ENCODE data around the gene DHRSX.
"Not testable (repeated sequence)": the region's sequence is repeated elsewhere in the genome, so short reads cannot be mapped to it uniquely, and the experiment has no call there.

Gene DHRSX

DNA sequence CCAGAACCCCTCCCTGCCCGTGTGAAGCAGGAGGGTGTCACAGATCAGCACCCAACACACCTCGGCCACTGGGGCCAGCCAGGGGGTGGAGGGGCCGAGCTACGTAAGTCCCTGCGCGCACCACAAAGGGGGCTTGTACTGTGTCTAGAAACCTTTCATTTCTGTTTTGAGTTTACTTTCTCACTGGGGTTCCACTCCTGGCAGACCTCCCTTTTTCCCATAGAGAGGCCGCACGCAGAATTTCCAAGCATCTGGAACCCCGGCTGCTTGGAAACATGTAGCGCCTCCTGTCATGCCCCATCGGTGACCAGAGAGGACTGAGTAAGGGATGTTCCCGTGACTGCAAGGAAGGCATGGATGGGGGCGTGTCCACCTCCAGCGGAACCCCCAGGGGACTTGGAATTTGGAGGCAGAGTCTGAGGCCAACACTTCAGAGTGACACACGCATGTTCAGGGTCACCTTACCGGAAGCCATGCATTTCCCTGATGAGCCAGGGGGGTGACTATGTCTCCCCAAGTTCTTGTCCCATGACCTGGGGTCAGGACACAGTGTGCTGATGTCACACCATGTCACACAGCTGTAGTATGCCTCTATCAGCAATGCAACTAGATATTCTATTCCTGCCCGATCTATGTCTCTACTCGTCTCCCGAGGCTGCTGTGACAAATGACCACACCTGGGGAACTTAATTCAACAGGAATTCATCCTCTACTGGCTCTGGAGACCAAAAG is 105.3 kb downstream of the DHRSX start:
- DNase-seq (ENCODE audit: low read depth in 2 of 2): no peak

DNA sequence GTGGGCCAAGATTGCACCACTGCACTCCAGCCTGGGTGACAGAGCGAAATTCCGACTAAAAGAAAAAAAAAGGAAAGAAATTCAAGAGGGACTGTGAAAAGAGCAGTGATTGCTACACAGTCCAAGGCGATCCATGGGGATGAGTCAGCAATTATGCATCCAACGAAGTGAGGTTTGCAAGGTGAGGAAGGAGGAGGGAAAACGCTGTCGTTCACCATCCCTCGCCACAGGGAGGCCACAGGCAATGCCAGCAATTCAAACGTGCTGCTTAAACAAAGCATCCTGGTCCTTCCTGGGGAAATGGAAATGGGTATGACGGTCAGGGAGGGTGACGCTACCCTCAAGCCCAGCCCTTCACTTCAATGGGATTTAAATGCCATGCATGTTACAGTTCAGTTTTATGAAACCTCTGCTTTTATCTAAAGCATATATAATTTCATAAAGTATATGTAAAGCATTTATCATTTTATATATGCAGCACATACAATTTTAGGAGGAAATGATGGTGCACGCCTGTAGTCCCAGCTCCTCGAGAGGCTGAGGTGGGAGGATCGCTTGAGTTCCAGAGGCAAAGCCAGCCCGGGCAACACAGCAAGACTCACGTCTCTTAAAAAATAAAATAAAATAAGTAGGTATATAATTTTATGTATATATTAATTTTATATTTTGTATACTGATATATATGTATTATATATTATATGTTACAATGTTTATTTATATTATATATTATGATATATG is 108.7 kb downstream of the DHRSX start:
- no peak for DNase-seq (ENCODE audit: low read depth in 2 of 2)

DNA sequence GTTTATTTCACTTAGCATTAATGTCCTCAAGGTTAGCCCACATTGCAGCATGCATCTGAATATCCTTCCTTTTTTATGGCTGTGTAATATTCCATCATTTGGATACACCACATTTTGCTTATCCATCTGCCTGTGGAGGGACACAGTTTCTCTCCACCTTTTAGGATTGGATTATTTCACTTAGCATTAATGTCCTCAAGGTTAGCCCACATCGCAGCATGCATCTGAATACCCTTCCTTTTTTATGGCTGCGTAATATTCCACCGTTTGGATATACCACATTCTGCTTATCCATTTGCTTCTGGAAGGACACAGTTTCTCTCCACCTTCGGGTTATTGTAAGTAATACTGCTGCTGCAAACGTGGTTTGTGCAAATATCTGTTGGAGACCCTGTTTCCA is 110.0 kb downstream of the DHRSX start:
- no peak for DNase-seq (ENCODE audit: low read depth in 2 of 2)

DNA sequence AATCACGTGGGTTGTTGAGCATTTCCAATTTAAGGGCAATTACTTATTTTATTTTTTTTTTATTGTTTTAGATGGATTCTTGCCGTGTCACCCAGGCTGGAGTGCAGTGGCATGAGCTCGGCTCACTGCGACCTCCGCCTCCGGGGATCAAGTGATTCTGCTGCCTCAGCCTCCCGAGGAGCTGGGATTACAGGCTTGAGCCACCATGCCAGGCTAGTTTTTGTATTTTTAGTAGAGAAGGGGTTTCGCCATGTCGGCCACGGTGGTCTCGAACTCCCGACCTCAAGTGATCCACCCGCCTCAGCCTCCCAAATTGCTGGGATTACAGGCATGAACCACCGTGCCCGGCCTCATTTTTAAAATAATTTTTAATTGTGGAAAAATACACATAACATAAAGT is 111.0 kb downstream of the DHRSX start:
- not testable (repeated sequence) for DNase-seq (ENCODE audit: low read depth in 2 of 2)

DNA sequence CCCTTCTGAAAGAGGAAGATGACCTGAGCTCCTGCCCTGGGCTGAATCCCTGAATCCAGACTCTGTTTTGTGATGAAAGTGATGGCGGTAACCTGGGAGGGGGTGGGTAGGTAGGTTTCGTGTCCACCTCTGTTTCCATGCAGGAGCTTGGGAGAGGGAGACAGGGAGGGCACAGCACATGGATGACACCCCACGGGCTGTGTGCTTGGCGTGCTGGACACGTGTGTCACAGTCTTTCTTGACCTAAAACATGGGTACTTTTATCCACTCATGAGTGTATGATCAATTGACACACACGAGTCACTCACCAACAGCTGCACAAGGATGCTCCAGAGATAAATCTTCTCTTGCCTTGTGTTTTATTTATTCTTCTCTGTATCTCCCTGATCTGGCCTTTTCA is 111.5 kb downstream of the DHRSX start:
- no peak for DNase-seq (ENCODE audit: low read depth in 2 of 2)

DNA sequence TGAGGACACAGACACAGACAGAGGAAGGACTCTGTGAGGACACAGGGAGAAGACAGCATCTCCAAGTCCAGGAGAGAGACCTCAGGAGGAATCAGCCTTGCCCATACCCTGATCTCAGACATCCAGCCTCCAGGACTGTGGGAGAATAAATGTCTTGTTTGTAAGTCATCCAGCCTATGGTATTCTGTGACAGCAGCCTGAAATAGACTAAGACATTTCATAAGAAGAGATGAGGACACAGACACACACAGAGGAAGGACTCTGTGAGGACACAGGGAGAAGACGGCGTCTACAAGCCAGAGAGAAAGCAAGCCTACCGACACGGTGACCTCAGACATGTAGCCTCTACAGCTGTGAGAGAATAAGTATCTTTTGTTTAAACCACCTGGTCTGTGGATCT is 112.1 kb downstream of the DHRSX start:
- DNase-seq (ENCODE audit: low read depth in 2 of 2): no peak

DNA sequence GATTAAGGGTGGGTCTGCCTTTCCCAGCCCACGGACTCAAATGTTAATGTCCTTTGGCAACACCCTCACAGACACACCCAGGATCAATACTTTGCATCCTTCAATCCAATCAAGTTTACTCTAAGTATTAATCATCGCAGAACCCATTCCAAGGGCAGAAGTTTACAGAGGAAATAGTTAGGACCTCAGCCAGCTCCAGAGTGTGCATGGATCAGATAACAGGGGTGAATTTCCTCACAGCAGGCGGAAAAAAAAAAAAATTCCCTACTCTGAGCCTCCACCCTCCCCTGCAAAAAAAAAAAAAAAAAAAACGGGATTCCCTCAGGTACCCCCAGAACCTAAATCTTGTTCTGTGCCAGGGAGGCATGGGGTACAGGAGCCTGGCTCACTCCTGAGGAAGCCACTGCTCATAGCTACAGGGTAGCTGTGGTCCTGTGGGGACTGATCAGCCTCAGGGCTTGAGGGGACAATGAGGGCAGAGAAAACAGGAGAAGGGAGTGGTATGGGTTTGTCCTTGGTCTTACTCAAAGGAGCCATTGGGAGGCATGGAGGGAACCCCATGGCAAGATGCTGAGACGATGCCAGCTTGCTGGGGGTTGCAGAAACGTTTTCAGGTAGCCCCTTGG is 113.0 kb downstream of the DHRSX start:
- no peak for DNase-seq (ENCODE audit: low read depth in 2 of 2)

DNA sequence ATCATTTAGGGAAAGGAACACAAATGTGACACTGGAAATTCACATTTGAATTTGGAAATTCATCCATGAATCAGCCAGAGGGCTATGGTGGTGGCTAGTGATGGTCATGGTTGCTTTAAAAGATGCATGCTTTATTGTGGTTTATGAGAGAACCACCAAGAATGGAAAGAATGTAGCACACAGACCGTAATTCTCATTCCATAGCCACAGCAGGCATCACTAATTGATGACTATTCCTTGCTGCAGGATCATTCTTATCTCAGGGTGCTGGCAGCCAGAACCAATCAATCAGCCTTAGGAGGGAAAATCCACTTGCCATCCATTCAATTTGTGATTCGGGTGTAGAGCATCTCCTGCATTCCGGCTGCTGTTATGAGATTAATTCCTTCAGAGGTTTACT is 115.6 kb downstream of the DHRSX start:
- DNase-seq (ENCODE audit: low read depth in 2 of 2): no peak

DNA sequence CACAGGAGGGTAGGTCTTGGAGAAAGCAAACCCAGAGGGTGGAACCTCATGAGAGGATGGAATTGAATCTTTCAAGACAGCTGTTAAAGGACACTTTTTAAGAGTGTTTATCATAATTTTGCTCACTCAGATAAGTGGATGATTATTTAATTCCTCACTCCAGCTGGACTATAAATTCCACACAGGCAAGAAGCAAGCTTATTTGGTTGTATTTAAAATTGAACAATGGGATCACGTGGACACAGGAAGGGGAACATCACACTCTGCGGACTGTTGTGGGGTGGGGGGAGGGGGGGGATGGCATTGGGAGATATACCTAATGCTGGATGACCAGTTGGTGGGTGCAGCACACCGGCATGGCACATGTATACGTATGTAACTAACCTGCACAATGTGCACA is 116.3 kb downstream of the DHRSX start:
- DNase-seq (ENCODE audit: low read depth in 2 of 2): no peak

DNA sequence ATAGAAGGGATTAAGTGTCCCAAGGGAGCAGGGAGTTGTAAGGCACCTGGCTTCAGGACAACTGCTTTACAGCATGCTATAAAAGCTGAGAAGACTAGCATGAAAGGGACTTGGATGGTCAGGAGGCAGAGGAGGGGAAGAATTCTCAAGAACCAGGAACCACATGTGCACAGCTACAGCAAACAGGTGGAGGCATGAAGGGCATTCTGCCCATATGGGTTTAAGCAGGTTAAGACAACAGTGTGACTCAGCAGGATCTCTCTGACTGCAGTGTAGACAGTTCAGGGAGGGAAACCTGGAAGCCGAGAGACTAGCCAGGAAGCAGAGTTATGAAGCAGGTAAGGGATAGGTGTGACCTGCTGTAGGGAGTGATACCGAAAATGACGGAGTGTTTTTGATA is 117.0 kb downstream of the DHRSX start:
- DNase-seq (ENCODE audit: low read depth in 2 of 2): no peak

DNA sequence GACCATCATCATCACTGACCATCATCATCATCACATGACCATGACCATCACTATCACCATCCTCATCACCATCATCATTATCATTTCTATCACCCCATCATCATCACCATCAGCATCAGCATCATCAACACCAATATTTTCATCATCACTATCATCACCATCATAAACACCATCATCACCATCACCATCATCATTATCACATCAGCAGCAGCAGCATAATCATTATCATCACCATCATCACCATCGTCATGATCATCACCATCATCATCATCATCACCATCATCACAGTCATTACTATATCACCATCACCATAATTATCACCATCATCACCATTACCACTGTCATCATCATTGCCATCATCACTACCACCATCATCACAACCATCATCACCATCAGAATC is 117.6 kb downstream of the DHRSX start:
- DNase-seq (ENCODE audit: low read depth in 2 of 2): no peak

DNA sequence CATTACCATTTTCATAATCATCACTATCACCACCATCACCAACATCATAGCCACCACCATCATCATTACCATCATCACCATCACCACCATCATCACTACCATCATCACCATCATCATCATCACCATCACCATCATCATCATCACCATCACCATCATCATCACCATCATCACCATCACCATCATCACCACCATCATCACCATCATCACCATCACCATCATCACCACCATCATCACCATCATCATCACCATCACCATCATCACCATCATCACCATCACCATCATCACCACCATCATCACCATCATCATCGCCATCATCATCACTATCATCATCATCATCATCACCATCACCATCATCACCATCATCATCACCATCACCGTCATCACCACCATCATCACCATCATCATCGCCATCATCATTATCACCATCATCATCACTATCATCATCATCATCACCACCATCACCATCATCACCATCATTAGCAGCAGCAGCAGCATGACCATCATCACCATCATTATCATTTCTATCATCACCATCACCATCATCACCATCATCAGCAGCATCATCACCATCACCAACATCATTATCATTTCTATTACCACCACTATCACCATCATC is 118.2 kb downstream of the DHRSX start:
- DNase-seq (ENCODE audit: low read depth in 2 of 2): not testable (repeated sequence)

DNA sequence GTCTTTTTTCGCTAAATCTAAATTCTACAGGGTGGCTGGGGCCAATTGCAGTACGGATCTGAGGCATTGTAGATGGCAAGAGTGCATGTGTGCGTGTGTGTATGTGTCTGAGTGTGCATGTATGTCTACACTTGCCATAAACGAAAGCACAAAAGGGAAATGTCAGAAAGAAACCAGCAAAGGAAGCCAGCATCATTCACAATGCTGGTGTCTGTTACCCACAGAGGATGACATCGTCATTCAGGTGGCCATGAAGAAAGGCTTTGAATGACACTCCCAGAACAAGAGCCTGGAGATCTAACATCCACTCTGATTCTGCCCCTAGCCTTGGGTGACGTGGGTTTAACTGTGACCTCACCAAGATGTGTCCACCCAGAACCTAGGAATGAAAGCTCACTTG is 124.6 kb downstream of the DHRSX start:
- no peak for DNase-seq (ENCODE audit: low read depth in 2 of 2)

DNA sequence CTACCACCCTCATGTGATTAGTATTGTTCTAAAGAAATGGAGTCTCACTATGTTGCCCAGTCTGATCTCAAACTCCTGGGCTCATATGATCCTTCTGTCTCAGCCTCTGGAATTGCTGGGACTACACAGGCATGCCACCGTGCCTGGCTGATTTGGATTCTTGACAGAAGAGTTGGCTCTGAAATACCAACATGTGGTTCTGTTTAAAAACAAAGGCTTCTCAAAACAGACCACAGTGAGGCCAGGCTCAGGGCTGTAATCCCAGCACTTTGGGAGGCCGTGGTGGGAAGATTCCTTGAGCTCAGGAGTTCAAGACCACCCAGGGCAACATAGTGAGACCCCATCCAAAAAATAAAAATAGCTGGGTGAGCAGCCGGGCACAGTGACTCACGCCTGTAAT is 126.7 kb downstream of the DHRSX start:
- no peak for DNase-seq (ENCODE audit: low read depth in 2 of 2)

DNA sequence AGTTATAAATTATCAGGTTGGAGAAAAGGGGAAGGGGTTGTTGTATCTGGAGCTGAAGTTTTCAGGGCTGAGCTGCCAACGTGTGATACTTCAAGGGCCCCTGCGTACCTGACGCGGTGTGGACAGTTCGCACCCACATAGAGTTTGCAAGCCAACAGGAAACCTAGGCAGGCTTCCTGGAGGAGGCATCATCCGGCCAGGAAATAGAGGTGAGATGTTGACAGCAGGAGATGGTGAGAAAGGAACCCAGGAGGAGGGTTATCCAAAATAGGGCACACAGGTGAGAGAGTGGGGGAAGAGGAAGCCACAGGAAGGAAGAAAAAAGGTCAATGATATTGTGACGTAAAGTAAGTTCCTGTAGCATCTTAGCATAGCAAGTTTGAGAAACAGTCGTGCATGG is 127.2 kb downstream of the DHRSX start:
- no peak for DNase-seq (ENCODE audit: low read depth in 2 of 2)

DNA sequence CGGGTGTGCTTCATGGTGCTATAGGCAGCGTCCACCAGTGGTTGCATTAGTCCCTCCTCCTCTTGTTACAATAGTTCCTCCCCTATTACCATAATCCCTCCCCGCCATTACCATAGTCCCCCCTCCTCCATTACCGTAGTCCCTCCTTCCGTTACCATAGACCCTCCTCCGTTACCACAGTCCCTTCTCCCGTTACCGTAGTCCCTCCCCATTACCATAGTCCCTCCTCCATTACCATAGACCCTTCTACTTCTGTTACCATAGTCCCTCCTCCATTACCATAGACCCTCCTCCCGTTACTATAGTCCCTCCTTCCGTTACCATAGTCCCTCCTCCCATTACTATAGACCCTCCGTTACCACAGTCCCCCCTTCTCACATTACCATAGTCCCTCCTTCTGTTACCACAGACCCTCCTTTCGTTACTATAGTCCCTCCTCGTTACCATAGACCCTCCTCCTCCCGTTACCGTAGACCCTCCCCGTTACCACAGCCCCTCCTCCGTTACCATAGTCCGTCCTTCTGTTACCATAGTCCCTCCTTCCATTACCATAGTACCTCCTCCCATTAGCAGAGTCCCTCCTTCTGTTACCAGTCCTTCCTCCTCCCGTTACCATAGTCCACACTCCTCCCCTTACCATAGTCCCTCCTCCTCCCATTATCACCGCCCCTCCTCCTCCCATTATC is 129.6 kb downstream of the DHRSX start:
- DNase-seq (ENCODE audit: low read depth in 2 of 2): no peak

DNA sequence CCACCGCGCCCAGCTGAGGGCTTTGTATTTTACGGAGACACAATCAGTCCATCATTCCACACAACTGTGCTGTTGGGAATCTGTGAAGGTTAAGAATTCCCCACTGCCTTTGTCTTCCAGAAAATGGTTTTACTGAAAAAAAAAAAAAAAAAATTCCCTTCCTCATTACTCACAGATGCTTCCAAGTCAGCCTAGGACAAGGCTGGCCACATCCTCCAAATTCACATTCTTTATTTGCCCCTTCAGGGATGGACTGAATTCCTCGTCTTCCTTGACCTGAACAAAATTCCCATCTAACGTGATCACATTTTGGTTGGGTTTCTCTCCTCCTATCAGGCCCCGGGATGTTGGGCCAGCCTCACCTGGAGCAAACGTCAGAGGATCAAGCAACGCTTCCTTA is 130.3 kb downstream of the DHRSX start:
- DNase-seq (ENCODE audit: low read depth in 2 of 2): no peak

DNA sequence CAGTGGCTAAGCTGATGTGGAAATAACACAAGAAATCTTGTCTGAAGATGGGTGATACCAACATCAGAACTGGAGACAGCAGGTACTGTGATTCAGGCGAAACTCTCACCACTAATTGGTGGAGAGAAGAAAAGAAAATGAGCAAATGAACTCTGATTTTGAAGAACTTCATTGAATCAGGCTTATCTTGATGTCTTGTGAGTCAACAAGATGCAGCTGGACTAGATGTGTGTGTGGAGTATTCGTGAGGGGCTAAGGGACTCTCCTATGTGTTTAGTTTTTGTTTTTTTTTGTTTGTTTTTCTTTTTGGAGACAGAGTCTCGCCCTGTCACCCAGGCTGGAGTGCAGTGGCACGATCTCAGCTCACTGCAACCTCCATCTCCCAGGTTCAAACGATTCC is 131.6 kb downstream of the DHRSX start:
- DNase-seq (ENCODE audit: low read depth in 2 of 2): no peak

DNA sequence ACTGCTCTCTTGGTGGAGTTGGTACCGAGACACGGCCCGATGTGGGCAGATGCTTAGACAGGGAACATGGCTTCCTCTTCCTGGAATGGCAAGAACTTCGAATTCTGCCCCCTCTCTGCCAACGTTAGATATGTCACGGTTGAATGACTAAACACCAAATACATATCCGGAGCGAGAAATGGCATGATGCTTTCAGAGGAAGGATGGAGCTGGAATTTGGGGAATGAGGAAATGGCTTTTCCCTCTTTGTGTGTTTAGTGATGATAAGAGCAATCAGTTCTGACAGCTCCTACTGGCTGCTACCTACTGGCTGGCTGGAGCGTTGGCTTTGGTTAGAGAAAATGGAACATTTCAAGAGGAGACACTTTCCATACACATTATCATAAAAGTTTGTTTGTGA is 140.0 kb downstream of the DHRSX start:
- no peak for DNase-seq (ENCODE audit: low read depth in 2 of 2)

DNA sequence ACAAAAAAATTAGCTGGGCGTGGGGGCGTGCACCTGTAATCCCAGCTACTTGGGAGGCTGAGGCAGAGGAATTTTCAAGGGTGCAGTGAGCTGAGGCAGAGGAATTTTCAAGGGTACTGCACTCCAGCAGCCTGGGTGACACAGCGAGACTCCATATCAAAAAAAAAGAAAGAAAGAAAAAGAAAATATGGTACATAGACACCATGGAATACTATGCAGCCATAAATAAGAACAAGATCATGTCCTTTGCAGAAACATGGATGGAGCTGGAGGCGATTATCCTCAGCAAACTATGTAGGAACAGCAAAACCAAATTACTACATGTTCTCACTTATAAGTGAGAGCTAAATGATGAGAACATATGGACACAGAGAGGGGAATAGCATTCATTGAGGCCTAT is 141.3 kb downstream of the DHRSX start:
- DNase-seq (ENCODE audit: low read depth in 2 of 2): not testable (repeated sequence)

DNA sequence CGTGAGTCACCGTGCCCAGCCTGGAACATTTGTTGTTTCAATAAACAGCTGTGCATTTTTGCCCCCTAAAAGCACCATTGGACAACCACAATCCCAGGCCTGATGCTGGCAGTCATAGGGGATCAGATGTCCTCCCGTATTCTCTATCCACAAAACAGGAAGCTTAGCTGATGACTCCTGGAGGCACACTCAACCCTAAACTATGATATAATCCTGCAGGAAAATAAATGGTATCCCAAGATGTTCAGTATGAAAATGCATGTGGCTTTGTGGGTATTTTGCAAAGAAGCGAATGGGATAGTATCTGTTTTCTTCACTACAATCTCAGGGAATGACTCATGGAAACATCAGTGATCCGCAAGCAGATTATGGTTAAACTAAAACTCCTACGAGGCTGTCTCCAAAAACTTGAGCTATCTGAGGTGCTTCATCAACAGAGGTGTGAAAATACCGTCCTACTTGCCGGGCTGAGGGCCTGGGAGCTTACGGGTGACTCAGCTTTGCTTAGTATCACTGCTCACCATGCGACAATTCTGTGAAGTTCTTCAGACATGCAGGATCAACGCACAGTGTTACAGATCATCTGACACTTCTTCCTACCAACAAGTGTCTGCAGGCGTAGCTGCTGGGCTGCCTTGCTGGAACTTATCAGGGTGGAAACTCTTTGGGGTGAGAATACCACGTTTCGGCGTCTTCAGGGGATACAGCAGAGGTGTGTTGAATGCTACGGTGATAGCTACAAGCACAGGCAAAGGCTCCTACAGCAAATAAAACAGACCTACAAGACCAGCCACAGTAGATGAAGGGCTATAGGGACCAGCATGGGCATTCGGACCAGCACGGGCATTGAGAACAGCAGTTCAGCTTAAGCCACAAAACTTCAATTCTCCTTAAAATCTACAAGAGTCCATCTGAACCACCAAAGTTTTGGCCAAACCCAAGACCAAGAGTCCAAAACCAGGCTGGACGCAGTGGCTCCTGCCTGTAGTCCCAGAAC is 148.5 kb downstream of the DHRSX start:
- DNase-seq (ENCODE audit: low read depth in 2 of 2): no peak
